Ammon's horn (tissue), 1 donor: Measurements from ENCODE around the gene SLC43A2.

Source experiments
- DNase-seq: peaks from one replicate; pipeline ENCODE4 v3.0.0-alpha.2; 2016; ENCODE audit warnings: low spot score

Gene SLC43A2

DNA sequence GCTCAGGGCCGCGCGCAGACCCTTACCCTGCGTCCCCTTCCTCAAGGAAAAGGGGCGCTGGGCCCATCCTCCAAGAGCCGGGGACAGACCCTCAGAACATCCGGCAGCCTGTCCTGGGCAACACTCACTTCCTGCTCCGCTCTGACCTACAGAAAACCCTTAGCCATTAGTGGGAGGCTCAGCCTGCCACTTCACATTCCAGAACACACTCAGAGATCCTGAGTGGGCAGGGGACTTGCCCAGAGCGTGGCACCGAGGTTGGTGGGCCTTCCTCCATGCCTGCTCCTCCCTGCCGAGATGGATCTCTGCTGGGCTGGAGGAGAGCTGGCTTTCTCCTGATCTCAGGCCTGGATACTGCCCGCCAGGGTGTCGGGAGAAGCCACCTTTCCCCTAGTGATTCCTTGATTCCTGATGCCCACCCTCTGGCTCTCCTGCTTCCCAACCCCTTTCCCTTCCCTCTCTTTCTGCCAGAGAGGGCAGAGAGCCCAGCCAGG is 15.4 kb upstream of the SLC43A2 start:
- DNase-seq: no peak

DNA sequence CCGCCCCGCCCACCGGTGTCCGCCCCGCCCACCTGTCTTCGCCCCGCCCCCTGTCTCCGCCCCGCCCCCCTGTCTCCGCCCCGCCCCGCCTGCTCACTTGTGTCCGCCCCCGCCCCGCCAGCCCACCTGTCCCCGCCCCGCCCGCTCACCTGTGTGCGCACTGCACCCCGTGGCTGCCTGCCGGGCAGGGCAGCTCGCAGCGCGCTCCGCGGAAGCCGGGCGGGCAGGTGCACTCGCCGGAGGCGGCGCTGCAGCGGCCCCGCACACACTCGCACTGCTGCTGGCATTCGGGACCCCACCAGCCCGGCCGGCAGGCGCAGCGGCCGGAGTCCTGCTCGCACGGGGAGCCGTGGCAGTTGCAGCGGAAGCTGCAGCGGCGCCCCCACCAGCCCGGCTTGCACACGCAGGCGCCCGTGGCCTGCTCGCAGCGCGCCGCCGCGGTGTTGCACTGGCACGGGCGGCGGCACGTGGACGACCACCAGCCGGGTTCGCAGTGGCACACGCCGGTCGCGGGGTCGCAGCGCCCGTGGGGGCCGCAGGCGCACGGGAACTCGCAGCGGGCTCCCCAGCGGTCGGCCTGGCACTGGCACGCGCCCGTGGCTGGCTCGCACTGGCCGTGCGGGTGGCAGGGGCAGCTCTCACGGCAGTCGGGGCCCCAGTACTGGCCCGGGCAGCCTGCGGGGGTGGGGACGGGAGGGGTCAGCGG is 14.8 kb upstream of the SLC43A2 start:
- no peak for DNase-seq

DNA sequence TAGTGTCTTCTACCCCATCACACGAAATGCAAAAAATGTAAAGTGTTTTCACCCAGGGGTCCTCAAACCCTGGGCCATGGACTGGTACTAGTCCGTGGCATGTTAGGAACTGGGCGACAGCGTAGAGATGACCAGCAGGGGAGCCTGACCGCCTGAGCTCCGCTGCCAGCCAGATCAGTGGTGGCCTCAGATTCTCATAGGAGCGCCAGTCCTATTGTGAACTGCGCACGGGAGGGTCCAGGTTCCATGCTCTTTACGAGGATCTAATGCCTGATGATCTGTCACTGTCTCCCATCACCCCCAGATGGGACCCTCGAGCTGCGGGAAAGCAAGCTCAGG is 12.4 kb upstream of the SLC43A2 start:
- no peak for DNase-seq

DNA sequence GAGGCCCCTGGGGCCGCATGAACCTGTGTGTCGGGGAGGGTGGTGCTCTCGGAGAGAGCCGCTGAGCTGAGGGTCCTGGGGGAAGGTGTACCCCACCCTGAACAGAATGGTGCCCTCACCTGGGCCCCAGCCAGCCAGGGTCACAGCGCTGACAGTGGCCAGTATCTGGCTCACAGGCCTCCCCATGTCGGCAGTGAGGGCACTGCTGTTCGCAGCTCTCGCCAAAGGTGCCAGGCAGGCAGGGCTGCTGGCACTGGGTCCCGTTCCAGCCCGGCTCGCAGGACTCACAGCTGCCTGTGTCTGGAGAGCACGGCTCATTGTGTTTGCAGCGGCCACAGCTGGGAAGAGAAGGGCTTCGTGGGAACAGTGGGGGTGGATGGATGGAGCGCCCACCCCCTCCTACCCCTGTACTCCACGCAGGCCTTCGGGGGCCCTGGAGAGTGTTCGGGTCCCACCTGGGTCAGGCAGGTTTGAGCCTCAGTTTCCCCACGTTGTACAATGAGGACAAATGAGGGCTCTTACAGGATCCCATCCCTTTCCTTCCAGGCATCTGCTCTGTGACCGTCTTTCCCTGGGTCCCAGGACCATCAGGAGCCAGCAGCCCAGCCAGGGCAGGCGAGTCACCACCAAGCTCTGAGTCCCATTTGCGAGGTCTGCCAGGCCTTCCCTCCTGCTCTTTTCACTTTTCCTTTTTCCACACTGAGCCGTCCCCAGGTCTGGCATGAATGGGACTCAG is 11.9 kb upstream of the SLC43A2 start:
- peak; percentile 53 for DNase-seq

DNA sequence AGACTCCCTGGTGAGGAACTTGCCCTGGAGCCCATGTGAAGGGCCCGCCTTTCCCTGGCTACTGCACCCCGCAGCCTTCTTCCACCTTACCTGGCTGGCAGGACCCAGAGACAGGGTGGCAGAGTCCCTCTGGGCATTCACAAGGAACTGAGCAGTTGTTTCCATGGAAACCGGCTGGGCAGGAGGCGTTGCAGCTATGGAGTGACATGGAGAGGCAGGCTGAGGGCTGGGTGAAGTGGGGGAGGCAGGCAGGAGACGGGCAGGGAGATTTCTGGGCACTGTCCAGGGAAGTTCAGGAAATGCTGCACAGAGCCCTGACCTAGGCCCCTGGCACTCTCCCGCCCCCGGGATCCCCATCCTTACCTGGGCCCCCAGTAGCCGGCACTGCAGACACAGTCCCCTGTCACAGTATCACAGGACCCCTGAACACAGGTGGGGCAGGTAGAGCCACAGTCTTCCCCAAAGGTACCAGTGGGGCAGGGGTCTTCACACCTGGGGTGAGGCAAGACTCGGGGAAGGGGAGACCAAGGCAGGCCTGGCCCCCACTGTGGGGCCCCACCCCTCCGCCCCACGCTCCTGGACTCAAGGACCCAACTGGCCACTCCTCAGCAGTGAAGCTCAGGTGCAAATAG is 11.0 kb upstream of the SLC43A2 start:
- no peak for DNase-seq

DNA sequence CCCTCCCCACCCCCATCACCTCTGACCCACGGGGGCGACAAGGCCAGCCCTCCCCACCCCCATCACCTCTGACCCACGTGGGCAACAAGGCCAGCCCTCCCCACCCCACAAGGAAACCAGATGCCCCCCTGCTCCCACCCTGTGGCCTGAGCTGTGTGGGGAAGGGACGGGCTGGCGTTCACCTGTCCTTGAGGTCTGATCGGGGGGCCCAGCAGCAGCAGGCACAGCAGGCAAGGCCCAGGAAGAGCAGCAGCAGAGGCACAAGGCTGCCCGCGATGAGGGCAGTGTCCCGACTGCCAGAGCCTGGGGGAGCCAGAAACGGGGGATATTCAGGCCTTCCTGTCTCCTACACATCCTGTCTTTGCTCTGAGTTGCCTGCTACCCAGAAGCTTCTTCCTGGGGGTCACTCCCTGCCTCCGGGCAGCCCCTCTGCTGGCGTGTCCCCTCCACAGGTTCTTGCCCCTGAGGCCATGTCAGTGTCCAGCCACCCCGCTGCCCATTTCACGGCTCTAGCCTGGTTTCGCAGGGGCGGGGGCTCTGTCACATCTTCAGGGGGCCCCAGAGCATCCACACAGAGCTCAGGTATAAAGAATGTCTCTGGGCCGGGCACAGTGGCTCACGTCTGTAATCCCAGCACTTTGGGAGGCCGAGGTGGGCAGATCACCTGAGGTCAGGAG is 10.1 kb upstream of the SLC43A2 start:
- DNase-seq: no peak

DNA sequence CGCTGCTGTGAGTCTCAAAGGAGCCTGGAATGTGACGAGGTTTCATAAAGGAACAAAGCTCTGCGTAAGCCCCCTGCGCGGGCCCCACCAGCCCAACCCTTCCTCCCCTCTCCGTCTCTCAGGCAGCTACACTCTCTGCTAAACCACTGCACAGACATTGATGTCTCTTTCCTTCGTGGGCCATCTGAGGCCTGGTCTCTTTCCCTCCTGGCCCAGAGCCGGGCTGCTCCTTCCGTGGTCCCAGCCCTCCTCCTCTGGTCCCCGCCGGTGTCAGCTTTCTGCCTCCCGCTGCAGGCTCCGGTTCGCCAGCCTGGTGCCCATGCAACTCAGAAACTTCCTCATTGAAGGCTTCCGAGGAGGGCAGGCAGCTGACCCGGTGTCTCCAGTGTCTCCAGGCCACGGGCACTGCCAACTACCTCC is 9.5 kb upstream of the SLC43A2 start:
- no peak for DNase-seq

DNA sequence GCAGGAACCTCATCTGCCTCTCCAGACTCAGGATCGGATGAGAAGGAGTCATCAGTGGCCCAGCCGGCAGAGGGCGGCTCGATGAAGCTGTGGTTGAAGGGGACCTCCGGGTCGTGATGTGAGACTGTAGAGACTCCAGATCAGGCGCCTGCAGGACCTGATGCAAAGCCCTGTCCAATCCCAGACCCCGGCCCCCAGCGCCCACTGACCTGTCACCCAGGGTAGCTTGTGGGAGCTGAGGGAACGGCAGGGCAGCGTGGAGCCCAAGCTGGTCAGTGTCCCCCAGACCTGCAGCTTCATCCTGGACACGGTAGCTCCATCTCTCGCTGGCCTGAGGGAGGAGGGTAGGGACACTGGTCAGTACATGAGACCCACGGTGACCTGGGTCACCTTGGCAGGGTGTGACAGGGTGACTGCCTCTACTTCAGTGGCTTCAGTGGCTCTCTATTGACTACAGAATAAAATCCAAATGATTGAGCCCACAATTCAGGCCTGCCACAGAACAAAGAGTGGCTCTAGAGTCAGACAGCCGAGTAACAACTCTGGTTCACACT is 8.2 kb upstream of the SLC43A2 start:
- no peak for DNase-seq

DNA sequence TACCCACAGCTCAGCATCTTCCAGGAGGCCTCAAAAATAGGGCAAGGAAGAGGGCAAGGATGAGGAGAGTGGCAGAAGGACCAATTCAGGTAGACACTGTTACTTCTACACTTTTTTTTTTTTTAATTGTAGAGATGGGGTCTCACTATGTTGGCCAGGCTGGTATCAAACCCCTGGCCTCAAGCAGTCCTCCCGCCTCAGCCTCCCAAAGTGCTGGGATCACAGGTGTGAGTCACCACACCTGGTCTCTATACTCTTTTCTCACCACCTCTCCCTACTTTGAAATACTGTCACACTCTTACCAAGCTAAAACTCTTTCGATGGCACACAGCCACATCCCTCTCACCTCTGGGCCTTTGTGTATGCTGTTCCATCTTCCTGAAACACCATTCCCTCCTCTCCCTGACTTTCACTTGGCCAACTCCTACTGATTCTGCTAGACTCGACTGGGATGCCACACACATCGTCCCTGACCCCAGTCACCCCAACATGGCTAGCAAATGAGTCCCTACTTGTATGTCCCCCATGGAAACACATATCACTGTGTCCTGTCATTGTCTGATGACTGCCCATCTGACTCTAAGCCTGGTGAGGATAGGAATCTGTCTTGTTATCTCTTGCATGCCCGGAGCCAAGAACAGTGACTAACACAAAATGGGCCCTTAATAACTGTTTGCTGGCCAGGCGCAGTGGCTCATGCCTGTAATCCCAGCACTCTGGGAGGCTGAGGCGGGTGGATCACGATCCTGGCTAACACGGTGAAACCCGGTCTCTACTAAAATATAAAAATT is 7.2 kb upstream of the SLC43A2 start:
- DNase-seq: no peak

DNA sequence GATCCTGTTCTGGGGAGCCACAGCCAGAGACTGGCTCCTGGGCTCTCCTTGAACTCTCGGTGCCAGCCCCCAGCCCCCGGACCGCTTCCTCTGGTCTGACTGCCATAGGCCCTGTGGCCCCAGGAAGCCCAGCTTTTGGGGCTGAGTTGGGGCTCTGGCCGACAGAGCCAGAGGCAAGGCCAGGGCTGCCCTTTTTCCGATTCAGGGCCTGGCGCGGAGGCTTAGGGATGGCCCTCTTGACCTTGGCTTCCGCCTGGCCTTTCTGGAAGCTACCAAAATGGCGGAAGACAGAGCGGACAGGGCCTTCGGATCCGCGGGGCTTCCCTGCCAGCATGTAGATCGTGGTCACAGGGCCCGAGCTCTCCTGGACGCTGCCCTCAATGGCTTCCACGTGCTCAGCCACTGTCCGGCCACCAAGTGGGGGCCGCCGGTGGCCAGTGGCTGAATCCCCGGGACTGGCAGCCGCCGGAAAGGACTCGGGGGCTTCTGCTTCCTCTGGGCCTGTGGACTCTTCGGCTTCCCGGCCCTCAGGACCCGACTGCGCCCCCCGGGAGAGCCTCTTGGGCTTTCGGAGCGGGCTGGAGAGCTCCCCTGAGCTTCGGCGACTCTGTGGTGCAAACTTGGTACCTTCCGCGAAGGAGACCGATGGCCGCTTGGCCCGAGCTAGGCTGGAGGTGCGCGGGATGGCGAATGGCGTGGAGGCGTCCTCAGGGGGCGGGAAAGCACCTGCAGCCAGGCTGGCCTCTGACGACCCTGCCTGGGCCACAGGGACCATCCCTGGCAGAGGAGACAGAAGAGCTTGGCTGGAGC is 6.4 kb upstream of the SLC43A2 start:
- no peak for DNase-seq

DNA sequence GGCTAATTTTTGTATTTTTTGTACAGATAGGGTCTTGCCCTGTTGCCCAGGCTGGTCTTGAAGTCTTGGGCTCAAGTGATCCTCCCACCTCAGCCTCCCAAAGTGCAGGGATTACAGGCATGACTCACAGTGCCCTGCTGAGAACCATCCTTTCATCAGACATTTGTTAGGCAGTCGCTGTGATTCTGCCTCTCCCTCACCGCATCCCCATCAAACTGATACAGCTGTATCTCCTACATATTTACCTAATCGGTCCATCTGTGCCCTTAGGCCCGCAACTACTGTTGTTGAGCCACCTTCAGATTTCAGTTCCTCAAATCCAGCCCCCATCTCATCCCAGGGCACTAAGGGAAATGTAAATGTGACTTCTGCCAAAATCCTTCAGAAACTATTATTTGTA is 2.0 kb upstream of the SLC43A2 start:
- DNase-seq: no peak

DNA sequence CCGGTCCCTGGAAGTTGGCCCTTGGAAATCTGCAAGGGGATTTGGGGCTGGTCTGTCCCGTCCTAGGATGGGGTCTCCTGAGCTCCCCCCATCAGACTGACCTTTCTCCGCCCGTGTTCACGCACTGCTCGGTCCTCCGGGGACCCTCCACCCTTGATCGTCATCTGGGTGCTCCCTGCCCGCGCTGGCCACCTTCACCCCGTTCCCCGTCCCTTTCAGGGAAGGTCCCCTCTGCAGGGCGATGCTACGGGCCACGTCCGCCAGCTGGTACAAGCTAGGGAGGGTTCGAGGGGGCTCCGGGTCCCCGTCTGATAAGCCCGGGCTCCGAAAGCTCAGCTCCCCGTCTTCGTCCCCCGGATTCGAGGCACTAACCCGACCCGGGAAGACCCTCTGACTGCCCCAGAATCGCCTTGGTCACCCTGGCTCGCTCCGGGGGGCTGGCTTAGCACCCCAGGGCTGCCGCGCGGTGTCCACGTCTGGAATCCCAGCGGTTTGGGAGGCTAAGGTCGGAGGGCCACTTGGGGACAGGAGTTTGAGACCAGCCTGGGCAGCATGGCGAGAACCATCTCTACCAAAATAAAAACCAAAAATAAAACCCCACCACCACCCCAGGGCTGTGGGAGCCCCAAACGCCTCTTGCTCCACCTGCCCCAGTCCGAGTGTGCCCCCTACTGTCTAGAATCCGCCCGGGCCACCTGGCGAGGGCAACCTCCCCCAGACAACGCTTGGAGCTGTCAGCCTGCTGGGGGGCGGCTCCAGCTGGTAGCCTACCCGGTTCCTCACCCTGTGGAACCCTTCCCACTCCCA is 1.1 kb upstream of the SLC43A2 start:
- DNase-seq: no peak

DNA sequence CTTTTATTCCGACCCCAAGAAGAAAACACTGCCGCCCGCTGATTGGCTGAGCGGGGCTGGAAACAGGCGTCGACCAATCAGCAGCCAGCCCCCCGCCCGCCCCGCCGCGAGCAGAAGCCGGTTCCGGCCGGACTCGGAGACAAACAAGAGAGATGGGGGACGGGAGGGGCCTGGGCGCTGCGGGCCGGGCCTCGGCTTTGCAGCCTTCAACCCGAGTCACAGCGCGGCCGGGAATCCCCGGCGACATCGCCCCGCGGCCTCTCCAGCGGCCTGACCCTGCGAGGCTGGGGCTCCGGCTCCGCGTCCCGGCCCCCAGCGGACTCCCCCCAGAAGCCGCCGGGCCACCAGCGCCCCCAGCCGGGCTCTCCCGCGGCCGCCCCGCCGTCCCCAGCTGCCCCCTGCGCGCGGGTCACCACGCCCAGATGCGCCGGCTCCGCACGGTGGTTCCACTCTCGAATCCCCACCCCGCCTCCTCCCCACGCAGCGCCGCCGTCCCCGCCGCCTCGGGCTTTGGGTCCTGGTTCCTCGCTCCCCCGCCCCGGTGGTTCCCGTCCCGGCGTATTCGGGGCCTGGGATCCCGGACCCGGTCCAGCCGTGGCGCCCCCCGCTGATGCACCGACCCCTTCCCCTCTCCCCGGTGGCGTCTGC is 346 bp upstream of the SLC43A2 start:
- DNase-seq: peak; percentile 96

DNA sequence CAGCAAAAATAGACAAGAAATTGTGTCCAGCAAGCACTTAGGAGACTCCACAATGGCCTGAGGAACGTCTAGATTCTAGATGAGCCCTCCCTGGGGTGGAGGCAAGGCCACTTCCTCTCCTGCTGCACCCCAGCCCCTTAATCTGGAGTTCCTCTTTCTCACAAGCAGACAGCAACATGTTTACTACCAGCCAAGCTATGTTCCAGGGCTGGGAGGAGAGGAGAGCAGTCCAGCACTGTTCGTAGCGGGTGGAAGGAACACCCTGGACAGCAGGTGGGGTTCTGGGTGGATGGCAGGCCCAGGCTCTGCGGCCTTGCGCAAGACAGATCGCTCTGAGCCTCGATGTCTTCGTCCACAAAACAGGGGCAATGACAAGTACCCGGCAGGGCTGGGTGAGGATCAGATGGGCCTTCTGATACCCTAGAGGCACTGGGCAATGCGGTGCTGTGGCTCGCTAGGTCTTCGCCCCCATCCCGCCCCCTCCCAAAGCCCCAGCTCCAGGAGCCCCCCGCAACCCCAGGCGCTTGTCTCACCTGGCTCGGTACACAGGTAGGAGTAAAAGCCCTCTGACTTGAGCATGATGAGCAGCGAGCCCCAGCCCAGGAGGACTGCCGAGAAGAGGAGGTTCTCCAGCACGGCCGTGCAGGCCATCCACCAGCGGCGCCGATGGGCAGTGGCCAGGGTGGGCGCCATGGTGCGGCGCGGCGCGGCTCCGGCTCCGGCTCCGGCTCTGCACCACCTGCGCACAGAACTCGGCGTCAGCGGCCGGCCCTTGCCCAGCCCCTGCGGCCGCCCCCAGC is 1.3 kb downstream of the SLC43A2 start:
- peak; percentile 82 for DNase-seq

DNA sequence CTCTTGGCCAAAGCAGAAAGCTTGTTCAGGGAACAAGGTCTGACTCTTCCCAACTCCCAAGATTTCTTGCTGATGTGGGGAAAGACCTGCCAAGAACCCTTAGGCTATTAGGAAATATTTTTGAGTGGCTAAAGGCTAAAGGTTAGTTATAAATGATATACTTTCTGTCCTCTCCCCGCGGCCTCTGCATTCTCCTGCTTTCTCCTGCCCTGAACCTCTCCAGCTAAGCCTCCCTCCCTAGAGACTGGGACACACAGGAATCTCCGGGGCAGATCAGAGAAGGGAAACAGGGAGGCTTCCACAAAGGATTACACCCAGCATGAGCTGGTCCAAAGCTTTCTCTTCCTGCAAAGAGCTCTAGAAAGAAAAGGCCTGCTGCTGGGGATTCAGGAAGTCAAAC is 2.3 kb downstream of the SLC43A2 start:
- DNase-seq: no peak

DNA sequence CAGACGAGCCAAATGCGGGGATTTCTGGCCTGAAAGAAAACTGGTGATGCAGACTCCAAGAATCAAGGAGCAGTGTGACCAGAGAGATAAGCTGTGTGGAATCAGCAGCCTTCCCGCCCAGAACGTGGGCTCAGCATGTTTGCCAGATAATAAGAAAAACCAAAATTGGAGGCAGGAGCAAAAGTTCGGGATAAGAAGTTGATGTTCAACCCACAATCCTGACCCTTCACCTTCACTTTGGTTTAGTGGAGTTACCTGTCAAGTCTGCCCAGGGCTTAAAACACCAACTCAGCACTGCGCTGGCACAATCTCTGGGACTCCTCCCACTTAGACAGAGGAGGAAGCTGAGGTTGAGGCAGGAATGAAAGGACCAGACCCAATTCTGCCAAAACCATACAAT is 3.1 kb downstream of the SLC43A2 start:
- no peak for DNase-seq

DNA sequence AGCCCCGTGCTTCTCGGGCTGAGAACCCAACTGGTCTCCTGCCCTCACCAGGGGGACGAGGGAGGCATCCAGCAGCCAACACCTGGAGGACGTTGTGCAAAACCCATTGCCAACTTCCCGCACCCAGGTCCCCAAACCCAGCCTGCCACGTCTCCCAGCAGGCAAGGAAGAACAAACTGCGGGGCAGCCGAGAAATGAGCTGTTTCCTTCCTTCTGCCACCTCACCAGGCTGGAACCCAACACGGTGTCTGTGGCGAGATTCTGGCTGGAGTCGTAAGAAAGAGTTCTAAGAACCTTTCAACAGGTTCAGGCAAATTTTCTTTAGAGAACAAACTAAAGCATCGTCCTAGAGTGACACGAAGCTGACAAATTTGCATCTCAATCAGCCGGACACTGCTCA is 3.6 kb downstream of the SLC43A2 start:
- DNase-seq: no peak

DNA sequence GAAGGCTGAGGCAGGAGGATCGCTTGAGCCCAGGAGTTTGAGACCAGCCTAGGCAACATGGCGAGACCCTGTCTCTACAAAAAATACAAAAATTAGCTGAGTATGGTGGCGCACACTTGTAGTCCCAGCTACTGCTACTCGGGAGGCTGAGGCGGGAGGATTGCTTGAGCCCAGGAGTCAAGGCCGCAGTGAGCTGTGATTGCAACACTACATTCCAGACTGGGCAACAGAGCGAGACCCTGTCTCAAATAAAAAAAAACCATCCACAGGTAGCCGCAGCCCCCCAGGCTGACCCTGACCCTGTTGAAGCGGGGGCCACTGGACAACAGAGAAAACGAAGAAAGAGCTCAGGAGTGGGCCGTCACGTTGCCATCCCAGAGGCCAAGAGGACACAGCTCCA is 4.0 kb downstream of the SLC43A2 start:
- DNase-seq: no peak
